Measurements from ENCODE around the gene THAP11.

Gene THAP11

DNA sequence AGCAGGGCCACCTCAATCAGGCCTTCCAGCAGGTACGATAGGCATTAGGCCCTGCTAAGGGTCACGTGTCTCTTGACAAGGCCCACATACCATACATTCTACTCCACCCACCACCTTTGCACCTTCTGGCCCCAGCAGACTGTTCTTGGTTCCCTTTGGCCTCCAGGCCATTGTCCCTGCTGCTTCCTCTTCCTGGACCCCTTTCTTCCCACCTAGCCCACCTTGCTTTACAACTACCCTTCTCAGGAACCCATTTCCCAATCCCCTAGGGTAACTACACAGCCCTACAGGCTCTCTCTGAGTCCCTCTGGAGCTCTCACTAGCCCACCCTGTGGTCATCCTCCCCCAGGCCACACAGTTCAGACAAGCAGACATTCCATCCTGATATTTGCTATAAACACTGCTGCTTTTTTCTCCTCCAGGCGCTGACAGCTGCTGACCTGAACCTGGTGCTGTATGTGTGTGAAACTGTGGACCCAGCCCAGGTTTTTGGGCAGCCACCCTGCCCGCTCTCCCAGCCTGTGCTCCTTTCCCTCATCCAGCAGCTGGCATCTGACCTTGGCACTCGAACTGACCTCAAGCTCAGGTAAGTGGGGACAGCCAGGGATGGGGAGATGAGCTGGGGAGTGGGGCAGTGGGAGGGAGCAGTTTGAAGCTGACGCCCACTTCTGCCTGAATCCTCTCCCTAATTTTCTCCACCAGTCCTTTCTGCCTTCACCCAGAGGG is 41.2 kb downstream of the THAP11 start:
- DNase-seq (ENCODE audit: low read depth in 1 of 2, low spot score in 1 of 2): no peak

DNA sequence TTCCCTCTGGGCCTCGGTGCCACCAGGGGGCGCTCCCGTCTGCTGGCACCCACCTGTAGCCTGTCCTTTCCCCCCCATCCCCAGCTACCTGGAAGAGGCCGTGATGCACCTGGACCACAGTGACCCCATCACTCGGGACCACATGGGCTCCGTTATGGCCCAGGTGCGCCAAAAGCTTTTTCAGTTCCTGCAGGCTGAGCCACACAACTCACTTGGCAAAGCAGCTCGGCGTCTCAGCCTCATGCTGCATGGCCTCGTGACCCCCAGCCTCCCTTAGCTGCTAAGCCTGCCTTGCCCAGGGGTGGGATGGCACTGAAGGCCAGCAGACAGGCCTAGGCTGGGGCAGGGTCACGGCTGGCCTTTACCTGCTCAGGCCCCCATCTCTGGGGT is 41.7 kb downstream of the THAP11 start:
- peak; percentile 51 to 59 for DNase-seq (ENCODE audit: low read depth in 1 of 2, low spot score in 1 of 2)

DNA sequence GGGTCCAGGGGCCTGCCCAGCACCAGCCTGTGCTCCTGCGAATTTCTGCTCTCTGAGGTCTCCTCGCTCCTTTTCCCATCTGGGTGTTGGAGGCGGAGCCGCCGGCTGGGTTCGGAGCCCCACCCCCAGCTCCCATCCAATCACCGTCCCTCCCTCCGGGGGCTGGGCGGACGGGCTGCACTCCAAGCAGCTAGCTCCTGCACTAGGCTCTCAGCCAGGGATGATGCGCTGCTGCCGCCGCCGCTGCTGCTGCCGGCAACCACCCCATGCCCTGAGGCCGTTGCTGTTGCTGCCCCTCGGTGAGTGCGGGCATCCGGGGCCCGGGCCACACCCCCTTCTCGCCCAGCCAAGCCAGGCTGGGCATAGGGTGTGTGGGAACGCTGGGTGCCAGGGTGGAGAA is 42.6 kb downstream of the THAP11 start, which contains the start of gene NRN1L:
TSS of gene NRN1L (plus strand) at position 202 of the 400 bp plus-strand sequence. CDS start at position 221, 19 bp downstream.
- no peak for DNase-seq (ENCODE audit: low read depth in 1 of 2, low spot score in 1 of 2)

DNA sequence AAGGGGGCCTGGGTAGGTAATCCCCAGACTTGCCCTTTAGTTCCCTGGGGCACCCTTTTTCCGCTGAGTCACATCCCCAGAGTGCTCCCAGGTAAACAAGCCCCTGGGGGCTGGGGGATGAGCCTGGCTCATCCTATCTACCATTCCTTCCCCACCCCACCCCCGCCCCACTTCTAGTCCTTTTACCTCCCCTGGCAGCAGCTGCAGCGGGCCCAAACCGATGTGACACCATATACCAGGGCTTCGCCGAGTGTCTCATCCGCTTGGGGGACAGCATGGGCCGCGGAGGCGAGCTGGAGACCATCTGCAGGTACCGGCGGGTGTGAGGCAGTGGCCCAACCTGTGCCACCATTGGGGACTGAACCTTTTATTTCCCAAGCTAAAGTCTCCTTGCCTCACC is 43.4 kb downstream of the THAP11 start:
- no peak for DNase-seq (ENCODE audit: low read depth in 1 of 2, low spot score in 1 of 2)

DNA sequence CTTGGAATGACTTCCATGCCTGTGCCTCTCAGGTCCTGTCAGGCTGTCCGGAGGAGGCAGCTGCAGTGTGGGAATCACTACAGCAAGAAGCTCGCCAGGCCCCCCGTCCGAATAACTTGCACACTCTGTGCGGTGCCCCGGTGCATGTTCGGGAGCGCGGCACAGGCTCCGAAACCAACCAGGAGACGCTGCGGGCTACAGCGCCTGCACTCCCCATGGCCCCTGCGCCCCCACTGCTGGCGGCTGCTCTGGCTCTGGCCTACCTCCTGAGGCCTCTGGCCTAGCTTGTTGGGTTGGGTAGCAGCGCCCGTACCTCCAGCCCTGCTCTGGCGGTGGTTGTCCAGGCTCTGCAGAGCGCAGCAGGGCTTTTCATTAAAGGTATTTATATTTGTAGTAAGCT is 43.9 kb downstream of the THAP11 start:
- DNase-seq (ENCODE audit: low read depth in 1 of 2, low spot score in 1 of 2): no peak

DNA sequence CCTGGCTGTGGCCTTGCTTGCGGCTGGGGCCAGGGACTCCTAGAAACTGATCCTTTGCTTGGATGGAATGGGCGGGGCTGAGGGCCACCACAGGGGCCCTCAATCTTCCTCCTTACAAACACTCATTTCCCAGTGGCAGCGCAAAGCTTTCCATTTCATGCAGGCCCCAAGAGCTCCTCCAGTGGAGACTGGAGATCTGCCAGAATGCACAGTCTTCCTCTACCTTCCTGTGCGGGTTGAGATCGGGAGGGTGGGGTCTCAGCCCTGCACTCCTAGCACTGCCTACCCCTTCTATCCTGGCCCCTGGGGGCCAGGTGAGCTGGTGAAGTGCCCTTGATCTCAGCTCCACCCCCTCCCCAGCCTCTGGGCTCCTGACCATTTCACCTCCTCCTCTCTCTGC is 44.3 kb downstream of the THAP11 start:
- DNase-seq (ENCODE audit: low read depth in 1 of 2, low spot score in 1 of 2): no peak

DNA sequence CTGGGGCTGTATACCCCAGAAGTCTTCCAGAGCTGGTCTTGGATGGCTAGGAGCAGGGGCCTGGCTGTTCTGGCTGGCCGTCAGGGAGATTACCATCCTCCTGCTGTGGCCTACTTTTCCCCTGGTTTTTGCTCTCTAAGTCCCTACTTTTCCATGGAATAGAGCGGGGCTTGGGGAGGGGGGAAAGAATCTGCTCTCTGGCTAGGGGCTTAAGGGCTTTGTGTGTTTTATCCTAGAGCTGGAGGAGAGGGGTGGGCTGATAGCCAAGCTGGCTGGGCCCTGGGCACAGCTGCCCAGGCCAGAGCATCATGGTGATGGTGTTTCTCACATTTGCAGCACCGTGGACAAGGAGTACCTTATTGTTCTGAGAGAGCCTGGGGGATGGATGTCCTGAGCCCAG is 46.2 kb downstream of the THAP11 start:
- DNase-seq (ENCODE audit: low read depth in 1 of 2, low spot score in 1 of 2): no peak

DNA sequence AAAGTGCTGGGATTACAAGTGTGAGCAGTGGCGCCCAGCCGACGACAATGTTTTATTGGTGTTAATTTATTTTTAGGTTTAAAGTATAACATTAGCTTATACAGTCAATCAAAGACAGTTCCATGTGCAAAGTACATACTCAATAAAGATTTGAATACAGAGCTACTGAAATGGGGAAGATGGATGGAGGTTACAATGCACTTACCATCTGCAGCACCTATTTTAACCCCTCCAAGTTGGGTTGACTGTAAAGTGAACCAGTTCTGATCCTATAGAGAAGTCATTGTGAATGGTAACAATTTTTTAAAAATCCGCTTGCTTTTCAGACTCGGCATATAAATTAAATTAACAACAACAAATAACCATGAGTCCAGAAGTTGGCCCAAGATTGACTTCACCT is 50.3 kb downstream of the THAP11 start:
- no peak for DNase-seq (ENCODE audit: low read depth in 1 of 2, low spot score in 1 of 2)

DNA sequence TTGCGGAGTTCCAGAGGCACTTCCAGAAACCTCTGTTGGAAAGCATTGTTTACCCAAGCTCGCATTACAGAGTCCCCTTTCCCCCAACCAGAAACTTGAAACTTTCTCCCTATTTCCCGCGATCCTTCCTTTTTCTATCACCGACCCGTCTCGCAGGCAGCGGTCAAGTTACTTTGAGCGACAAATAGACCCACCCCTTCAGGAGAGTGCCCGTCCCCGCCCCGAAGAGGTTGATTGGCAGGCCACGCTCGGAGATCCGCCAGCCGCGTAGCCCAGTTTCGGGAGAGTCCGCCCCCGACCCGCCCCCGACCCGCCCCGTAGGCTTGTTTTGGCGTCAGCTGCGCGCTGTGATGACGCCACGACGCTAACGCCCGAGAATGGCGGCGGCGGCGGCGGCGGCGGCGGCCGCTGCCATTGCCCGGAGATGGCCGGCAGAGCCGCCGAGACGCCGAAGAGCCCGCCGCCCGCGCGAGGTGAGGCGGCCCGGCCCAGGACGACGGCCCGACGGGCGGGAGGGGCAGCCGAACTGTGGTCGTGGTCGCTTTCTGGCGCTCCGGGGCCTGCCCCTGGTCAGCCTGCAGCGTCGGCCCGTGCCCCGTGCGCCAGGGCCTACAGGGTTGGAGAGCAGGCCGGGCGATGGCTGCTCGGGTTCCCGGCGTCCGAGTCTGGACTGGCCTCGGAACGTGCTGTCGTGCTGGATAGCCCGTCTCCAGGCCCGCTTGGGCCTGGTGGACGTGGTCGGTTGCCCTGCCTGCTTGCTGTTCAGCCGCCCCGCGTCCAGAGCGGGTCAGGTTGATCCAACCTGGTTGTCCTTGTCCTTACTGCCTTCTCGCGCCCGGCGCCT is 51.0 kb downstream of the THAP11 start, which contains the start of gene PSKH1:
TSS of gene PSKH1 (plus strand) at position 356 of the 844 bp plus-strand sequence. CDS start 15,496 bp downstream, outside the sequence.
- peak; percentile 87 to 93 for DNase-seq (ENCODE audit: low read depth in 1 of 2, low spot score in 1 of 2)
